ENCODE measurements around the gene MAML1. TPM values are rescaled to one million over a fixed set of nuclear protein-coding genes. Genes with fewer than 3 reads are reported as not detected.

Gene MAML1
- total RNA-seq, 1 experiment from 2014 or later: 14.2 TPM

GRCh38 chr5:179729727-179730126, 2.9 kb upstream of the MAML1 start:
- peaks cover 46% of the 10 kb centered on the region; the same call in 1 of the 2 replicates for H3K36me3 ChIP-seq (ENCODE audit: insufficient read depth, low read length)
- H3K27me3 ChIP-seq (ENCODE audit: low read length): no peaks in the 10 kb centered on the region
- H2AFZ ChIP-seq (ENCODE audit: low read length): no peak overlapping the region
- peak; percentile 43 for DNase-seq
- peaks cover 7% of the 10 kb centered on the region; the same call in 1 of the 2 replicates for H4K20me1 ChIP-seq (ENCODE audit: insufficient read depth, low read depth, low read length)
- H3K4me3 ChIP-seq (ENCODE audit: low read length): no peak overlapping the region
- no peaks in the 10 kb centered on the region for H3K9me2 ChIP-seq (replicated peaks; ENCODE audit: insufficient read depth, low read length)
- peaks cover 34% of the 10 kb centered on the region for H3K4me1 ChIP-seq (ENCODE audit: low read length)
- H3K79me2 ChIP-seq (ENCODE audit: low read length): peaks cover 18% of the 10 kb centered on the region
- no peak overlapping the region for H3K4me2 ChIP-seq (ENCODE audit: low read depth, low read length, poor library complexity, severe bottlenecking)
- peak overlapping the region; percentile 25; the same call in 1 of the 2 replicates for H3K27ac ChIP-seq (ENCODE audit: low read length)
- H3K9ac ChIP-seq (ENCODE audit: low read length): no peak overlapping the region
- no peaks in the 10 kb centered on the region for H3K9me3 ChIP-seq (ENCODE audit: low read length)

- peaks cover 42% of the 10 kb centered on the region; the same call in 1 of the 2 replicates for H3K36me3 ChIP-seq (ENCODE audit: insufficient read depth, low read length)
- peaks cover 7% of the 10 kb centered on the region; the same call in 1 of the 2 replicates for H4K20me1 ChIP-seq (ENCODE audit: insufficient read depth, low read depth, low read length)
- H3K9me3 ChIP-seq (ENCODE audit: low read length): no peaks in the 10 kb centered on the region
- H3K4me2 ChIP-seq (ENCODE audit: low read depth, low read length, poor library complexity, severe bottlenecking): no peak overlapping the region
- DNase-seq: no peak
- H3K79me2 ChIP-seq (ENCODE audit: low read length): peaks cover 25% of the 10 kb centered on the region
- no peak overlapping the region for H2AFZ ChIP-seq (ENCODE audit: low read length)
- H3K9ac ChIP-seq (ENCODE audit: low read length): no peak overlapping the region
- H3K4me3 ChIP-seq (ENCODE audit: low read length): no peak overlapping the region
- no peaks in the 10 kb centered on the region for H3K9me2 ChIP-seq (replicated peaks; ENCODE audit: insufficient read depth, low read length)
- H3K4me1 ChIP-seq (ENCODE audit: low read length): peaks cover 35% of the 10 kb centered on the region
- no peaks in the 10 kb centered on the region for H3K27me3 ChIP-seq (ENCODE audit: low read length)
- 0 out of 2 replicates have a peak overlapping the region, but pooled peaks have one; percentile 25 for H3K27ac ChIP-seq (ENCODE audit: low read length)
Measured at GRCh38 chr5:179730356-179730755, 2.3 kb upstream of the MAML1 start.

DNA sequence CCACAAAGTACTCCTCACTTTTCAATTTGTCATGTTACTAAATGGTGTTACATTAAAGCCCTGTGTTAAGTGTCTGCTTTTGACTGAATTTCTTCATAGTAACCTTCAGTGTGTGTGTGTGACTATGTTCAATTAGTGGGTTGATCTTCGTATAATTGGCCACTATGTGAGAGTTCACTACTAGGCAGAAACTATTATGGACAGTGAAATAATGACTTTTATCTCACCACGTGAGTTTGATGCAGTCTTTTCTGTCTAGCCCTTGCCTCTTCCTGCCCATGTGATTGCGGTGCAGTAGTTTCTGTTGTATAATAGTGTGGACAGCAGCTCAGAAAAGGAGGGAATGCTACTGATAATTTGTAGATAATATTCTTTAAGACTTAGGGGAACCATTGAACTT, 1.8 kb upstream of the MAML1 start:
- H4K20me1 ChIP-seq (ENCODE audit: insufficient read depth, low read depth, low read length): peaks cover 7% of the 10 kb centered on the region; the same call in 1 of the 2 replicates
- H2AFZ ChIP-seq (ENCODE audit: low read length): no peak overlapping the region
- DNase-seq: no peak
- no peak overlapping the region for H3K4me3 ChIP-seq (ENCODE audit: low read length)
- H3K9ac ChIP-seq (ENCODE audit: low read length): no peak overlapping the region
- H3K9me3 ChIP-seq (ENCODE audit: low read length): no peaks in the 10 kb centered on the region
- no peaks in the 10 kb centered on the region for H3K9me2 ChIP-seq (replicated peaks; ENCODE audit: insufficient read depth, low read length)
- peaks cover 30% of the 10 kb centered on the region for H3K79me2 ChIP-seq (ENCODE audit: low read length)
- no peak overlapping the region for H3K4me2 ChIP-seq (ENCODE audit: low read depth, low read length, poor library complexity, severe bottlenecking)
- H3K36me3 ChIP-seq (ENCODE audit: insufficient read depth, low read length): peaks cover 42% of the 10 kb centered on the region; the same call in 1 of the 2 replicates
- H3K27me3 ChIP-seq (ENCODE audit: low read length): no peaks in the 10 kb centered on the region
- H3K4me1 ChIP-seq (ENCODE audit: low read length): peaks cover 35% of the 10 kb centered on the region
- H3K27ac ChIP-seq (ENCODE audit: low read length): peak overlapping the region; percentile 23; the same call in 1 of the 2 replicates

GRCh38 chr5:179731791-179732411, 721 bp upstream of the MAML1 start:
- peak overlapping the region; percentile 65 for H3K9ac ChIP-seq (ENCODE audit: low read length)
- no peak for DNase-seq
- peak overlapping the region; percentile 88 for H3K4me2 ChIP-seq (ENCODE audit: low read depth, low read length, poor library complexity, severe bottlenecking)
- no peaks in the 10 kb centered on the region for H3K9me2 ChIP-seq (replicated peaks; ENCODE audit: insufficient read depth, low read length)
- H3K79me2 ChIP-seq (ENCODE audit: low read length): peaks cover 40% of the 10 kb centered on the region
- H3K27ac ChIP-seq (ENCODE audit: low read length): peak overlapping the region; percentile 62; the same call in 1 of the 2 replicates
- peak overlapping the region; percentile 61 for H3K4me3 ChIP-seq (ENCODE audit: low read length)
- H2AFZ ChIP-seq (ENCODE audit: low read length): peak overlapping the region; percentile 57; the same call in 1 of the 2 replicates
- H3K36me3 ChIP-seq (ENCODE audit: insufficient read depth, low read length): peaks cover 38% of the 10 kb centered on the region
- peaks cover 35% of the 10 kb centered on the region for H3K4me1 ChIP-seq (ENCODE audit: low read length)
- H3K9me3 ChIP-seq (ENCODE audit: low read length): no peaks in the 10 kb centered on the region
- H4K20me1 ChIP-seq (ENCODE audit: insufficient read depth, low read depth, low read length): peaks cover 4% of the 10 kb centered on the region; the same call in 1 of the 2 replicates
- no peaks in the 10 kb centered on the region for H3K27me3 ChIP-seq (ENCODE audit: low read length)

DNA sequence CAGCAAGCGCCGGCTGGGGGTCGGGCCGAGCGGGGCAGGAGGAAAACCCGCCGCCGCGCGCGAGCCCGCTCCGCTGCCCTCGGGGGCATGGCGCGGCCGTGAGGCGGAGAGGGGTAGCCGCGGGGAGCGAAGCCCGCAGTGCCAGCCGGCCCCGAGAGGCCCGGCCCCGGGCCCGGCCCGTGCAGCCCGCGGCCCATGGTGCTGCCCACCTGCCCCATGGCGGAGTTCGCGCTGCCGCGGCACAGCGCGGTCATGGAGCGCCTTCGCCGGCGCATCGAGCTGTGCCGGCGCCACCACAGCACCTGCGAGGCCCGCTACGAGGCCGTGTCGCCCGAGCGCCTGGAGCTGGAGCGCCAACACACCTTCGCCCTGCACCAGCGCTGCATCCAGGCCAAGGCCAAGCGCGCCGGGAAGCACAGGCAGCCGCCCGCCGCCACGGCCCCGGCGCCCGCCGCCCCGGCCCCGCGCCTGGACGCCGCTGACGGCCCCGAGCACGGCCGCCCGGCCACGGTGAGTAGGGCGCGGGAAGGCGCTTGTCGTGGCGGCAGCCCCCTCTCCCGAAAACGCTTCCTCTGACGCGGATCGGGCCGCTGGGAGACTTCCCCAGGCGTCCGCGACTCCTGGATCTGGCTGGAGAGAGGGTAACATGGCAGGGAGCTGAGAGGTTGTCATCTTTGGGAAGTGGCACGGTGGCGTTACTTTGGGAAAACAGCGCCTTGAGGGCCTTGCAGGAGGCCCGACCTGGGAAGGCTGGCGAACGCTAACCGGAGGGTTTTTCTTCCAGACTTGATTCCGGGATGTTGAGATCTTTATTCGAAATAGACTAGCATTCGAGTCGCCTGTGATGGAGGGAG, 523 bp downstream of the MAML1 start:
- H3K4me1 ChIP-seq (ENCODE audit: low read length): peaks cover 35% of the 10 kb centered on the region
- no peaks in the 10 kb centered on the region for H3K9me3 ChIP-seq (ENCODE audit: low read length)
- H3K4me3 ChIP-seq (ENCODE audit: low read length): peak overlapping the region; percentile 80
- H3K27ac ChIP-seq (ENCODE audit: low read length): peak overlapping the region; percentile 28; the same call in 1 of the 2 replicates
- H2AFZ ChIP-seq (ENCODE audit: low read length): no peak overlapping the region
- peaks cover 52% of the 10 kb centered on the region for H3K79me2 ChIP-seq (ENCODE audit: low read length)
- H3K36me3 ChIP-seq (ENCODE audit: insufficient read depth, low read length): peaks cover 38% of the 10 kb centered on the region
- H3K9ac ChIP-seq (ENCODE audit: low read length): peak overlapping the region; percentile 96
- no peaks in the 10 kb centered on the region for H3K27me3 ChIP-seq (ENCODE audit: low read length)
- H4K20me1 ChIP-seq (ENCODE audit: insufficient read depth, low read depth, low read length): no peaks in the 10 kb centered on the region; the same call in 1 of the 2 replicates
- H3K9me2 ChIP-seq (replicated peaks; ENCODE audit: insufficient read depth, low read length): no peaks in the 10 kb centered on the region
- peak overlapping the region; percentile 95 for H3K4me2 ChIP-seq (ENCODE audit: low read depth, low read length, poor library complexity, severe bottlenecking)
- DNase-seq: peak; percentile 71

DNA sequence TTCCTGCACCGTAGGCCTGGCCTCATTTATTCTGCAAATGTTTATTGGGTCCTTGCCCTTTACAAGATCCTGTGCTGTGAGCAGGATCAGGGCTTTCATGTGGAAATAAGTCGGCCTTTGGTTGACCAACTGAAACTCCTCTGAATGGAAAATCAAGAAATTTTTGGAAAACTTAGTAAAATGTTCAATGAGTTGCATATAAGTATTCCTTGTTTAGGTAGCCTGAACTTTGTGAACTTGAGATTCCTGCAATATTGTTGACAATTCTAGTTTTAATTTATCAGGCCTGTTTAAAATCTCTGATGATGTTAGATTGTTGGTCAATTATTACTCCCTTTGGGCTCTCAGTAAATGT, 1.1 kb downstream of the MAML1 start:
- Histone ChIP-seq H3K9me2 (replicated peaks; ENCODE audit: insufficient read depth, low read length) (no peaks in the 10 kb centered on the region), H3K36me3 (ENCODE audit: insufficient read depth, low read length) (peaks cover 37% of the 10 kb centered on the region), H3K4me3 (ENCODE audit: low read length) (peak overlapping the region; percentile 80), H3K9me3 (ENCODE audit: low read length) (no peaks in the 10 kb centered on the region), H3K79me2 (ENCODE audit: low read length) (peaks cover 58% of the 10 kb centered on the region), H4K20me1 (ENCODE audit: insufficient read depth, low read depth, low read length) (no peaks in the 10 kb centered on the region; the same call in 1 of the 2 replicates), H2AFZ (ENCODE audit: low read length) (no peak overlapping the region), H3K27me3 (ENCODE audit: low read length) (no peaks in the 10 kb centered on the region), H3K9ac (ENCODE audit: low read length) (peak overlapping the region; percentile 96), H3K27ac (ENCODE audit: low read length) (peak overlapping the region; percentile 7; the same call in 1 of the 2 replicates), H3K4me1 (ENCODE audit: low read length) (peaks cover 32% of the 10 kb centered on the region), H3K4me2 (ENCODE audit: low read depth, low read length, poor library complexity, severe bottlenecking) (peak overlapping the region; percentile 95)
- DNase-seq: no peak

DNA sequence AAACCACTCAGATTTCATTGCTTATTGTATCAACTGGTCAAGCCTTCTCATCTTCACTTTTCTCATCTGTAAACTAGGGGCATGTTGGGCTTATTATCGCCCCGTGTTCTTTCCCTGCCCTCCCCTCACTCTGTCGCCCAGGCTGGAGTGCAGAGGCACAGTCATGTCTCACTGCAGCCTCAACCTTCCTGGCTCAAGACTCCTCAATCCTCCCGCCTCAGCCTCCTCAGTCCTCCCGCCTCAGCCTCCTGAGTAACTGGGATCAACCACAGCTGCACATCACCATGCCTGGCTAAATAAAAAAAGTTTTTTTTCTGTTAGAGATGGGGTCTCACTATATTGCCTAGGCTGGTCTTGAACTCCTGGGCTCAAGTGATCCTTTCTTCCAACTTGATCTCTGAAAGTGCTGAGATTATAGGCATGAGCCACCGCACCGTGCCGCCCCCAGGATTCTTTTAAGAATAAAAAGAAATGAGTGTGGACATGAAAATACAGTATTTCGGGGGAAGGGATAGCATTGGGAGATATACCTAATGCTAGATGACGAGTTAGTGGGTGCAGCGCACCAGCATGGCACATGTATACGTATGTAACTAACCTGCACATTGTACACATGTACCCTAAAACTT, 2.0 kb downstream of the MAML1 start:
- Histone ChIP-seq H3K4me1 (ENCODE audit: low read length) (peaks cover 27% of the 10 kb centered on the region), H2AFZ (ENCODE audit: low read length) (no peak overlapping the region), H3K79me2 (ENCODE audit: low read length) (peaks cover 67% of the 10 kb centered on the region), H3K36me3 (ENCODE audit: insufficient read depth, low read length) (peaks cover 34% of the 10 kb centered on the region), H3K9ac (ENCODE audit: low read length) (peak overlapping the region; percentile 96), H3K27me3 (ENCODE audit: low read length) (no peaks in the 10 kb centered on the region), H3K9me3 (ENCODE audit: low read length) (no peaks in the 10 kb centered on the region), H3K4me3 (ENCODE audit: low read length) (peak overlapping the region; percentile 80), H3K4me2 (ENCODE audit: low read depth, low read length, poor library complexity, severe bottlenecking) (peak overlapping the region; percentile 95), H3K9me2 (replicated peaks; ENCODE audit: insufficient read depth, low read length) (no peaks in the 10 kb centered on the region), H3K27ac (ENCODE audit: low read length) (peak overlapping the region; percentile 7; the same call in 1 of the 2 replicates), H4K20me1 (ENCODE audit: insufficient read depth, low read depth, low read length) (no peaks in the 10 kb centered on the region; the same call in 1 of the 2 replicates)
- DNase-seq: no peak
